GM13977 (cell line): Measurements from ENCODE around the gene FFAR3.

Experiments used
- DNase-seq: peaks from one replicate; pipeline ENCODE4 v3.0.0; 2012; ENCODE audit warnings: low spot score
- in situ Hi-C: fragments of 300-500 bp; cut with MboI; formaldehyde crosslinking; loops from one replicate; pipeline ENCODE4 v1.12.0; 2022; ENCODE audit warnings: low sequenced_read_pairs, low pct_unique_long_range_greater_than_20kb, mixed read lengths, inconsistent platforms; ENCODE audit not compliant: unreplicated experiment
- TF ChIP-seq, protein P1 (sequence below): IDR thresholded peaks from 2 replicates; pipeline ENCODE4 v1.5.1; 2012; ENCODE audit warnings: mild to moderate bottlenecking, control low read depth; ENCODE audit not compliant: insufficient read depth; ENCODE audit errors: extremely low read depth, missing control alignments

FFAR3 gene

DNA sequence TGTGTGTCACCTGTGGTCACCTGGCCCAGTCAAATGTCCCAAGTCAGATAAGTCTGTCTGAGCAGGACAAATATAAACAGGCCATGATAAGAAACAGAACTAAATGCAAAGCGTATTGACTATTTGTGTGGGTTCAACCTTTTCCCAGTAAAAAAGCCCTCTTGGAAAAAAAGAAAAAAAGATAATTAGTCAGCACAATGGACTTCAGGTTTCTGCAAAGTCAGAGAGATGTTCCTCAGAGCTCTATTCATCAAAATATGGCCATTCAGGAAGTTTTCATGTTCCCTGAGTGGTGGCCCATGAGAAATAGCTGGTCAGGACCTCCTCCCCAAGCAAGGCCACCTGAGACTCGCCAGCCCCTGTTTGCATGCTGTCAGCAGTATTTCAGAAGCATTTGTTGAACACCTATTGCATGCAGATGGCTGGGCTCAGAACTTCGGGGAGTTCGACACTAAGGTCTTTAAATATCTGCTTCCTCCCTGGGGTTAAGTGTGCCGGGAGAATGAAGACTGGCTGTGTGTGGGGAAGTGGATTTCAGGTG lies 2.7 kb downstream of the FFAR3 start:
- TF ChIP-seq, protein P1, sequence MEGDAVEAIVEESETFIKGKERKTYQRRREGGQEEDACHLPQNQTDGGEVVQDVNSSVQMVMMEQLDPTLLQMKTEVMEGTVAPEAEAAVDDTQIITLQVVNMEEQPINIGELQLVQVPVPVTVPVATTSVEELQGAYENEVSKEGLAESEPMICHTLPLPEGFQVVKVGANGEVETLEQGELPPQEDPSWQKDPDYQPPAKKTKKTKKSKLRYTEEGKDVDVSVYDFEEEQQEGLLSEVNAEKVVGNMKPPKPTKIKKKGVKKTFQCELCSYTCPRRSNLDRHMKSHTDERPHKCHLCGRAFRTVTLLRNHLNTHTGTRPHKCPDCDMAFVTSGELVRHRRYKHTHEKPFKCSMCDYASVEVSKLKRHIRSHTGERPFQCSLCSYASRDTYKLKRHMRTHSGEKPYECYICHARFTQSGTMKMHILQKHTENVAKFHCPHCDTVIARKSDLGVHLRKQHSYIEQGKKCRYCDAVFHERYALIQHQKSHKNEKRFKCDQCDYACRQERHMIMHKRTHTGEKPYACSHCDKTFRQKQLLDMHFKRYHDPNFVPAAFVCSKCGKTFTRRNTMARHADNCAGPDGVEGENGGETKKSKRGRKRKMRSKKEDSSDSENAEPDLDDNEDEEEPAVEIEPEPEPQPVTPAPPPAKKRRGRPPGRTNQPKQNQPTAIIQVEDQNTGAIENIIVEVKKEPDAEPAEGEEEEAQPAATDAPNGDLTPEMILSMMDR = no peak
- in situ Hi-C loops = no loop called here
- DNase-seq = no peak

DNA sequence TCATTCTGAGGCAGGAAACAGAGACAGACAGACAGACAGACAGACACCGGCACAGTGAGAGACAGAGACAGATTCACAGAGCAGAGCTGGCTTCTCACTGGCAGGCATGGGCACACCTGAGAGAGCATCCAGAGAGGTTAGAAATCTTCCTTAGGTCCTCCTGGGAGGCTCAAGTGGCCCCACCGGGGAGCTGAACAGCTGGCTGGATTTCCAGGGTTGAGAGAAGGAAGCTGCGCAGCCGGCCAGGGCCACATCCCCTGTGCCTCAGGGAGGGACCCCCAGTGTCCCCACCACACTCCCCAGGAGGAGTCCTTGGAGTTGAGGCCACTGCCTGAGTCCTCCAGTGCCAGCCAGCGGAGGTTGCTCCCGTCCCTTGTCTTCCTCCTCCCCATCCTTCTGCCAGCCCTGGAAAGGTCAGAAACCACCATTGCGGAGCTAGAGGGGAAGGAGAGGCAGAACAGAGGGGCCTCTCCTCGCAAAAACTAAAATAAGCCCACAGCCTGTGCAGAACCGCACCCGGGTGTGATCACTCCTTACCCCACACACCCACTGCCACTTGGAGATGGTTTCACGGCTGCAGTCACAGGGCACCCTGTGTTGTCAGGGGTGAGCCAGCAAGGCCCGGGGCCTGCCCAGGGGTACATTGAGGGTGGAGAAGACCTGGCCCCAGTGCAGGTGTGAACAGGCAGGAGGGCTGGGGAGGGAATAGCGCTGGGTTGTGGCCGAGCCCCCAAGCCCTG lies 4.2 kb downstream of the FFAR3 start:
- DNase-seq = no peak
- TF ChIP-seq, protein P1 = no peak
- in situ Hi-C loops = no loop called here

DNA sequence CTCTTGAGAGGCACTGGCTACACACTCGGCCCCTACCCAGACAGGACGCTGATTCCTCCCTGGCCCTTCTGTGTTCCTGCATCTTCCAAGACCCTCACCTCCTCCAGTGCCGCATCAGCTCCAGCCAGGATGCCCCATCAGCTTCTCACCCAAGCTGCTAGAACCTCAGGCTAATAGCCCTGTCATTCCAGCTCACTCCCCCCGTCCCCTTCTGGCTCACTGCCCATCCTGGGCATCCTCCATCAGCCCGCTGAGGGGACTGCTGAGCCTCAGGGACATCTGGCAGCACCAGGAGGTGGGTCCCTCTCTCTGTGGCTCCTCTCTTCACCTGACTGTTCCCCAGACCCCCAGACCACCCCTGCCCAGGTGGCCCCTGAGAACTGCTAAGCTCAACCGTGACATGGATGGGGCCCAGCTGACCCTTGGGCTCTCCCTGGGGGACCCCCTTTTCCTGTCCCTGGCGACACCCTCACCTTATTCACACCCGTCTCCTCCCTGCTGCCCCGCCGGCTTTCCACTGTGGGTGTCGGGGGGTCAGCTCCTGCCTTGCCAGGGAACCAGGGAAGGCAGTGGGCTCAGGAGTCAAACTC lies 4.8 kb downstream of the FFAR3 start:
- DNase-seq = no peak
- TF ChIP-seq, protein P1 = no peak
- in situ Hi-C loops = no loop called here

DNA sequence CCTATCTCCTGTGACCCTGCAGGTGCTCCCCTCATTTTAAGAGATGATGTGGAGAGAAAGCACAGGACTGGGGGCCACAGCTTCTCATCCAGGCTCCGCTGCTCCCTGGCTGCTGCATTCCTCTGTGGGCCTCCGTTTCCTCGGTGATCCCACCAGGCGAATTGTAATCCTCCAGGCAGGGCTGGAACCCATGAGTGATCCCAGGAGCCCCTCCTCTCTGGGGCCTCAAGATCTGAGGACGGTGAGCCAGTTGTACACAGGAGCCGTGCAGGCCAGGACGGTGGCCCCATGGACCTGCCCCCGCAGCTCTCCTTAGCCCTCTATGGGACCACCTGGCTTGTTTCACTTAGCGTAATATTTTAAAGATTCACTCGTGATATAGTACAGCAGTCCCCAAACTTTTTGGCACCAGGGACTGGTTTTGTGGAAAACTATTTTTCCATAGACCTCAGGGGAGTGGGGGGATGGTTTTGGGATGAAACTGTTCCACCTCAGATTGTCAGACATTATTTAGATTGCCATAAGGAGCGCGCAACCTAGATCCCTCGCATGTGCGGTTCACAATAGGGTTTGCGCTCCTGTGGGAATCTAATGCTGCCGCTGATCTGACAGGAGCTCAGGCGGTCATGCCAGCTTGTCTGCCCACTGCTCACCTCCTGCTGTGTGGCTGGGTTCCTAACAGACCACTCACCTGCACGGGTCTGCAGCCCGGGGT lies 5.6 kb downstream of the FFAR3 start:
- TF ChIP-seq, protein P1 = no peak
- no peak for DNase-seq
- in situ Hi-C loops = no loop called here

DNA sequence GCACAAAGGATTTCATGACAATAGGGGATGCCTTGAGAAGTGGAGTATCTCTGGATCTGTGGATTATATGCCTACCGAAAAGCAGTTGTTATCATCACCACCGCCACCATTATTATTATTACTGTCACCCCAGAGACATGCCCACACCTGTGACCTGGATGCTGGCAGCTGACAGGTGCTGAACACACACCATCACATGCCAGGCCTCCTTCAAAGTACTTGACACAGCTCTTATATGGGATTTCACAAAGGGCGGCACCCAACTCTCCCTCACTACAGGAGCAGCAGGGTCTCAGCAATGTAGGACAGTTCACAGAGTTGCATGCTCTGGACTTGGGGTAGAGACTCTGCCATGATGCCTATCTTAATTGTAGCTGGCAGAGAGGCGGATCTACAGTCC lies 7.0 kb downstream of the FFAR3 start:
- in situ Hi-C loops = no loop called here
- no peak for DNase-seq
- TF ChIP-seq, protein P1 = no peak

DNA sequence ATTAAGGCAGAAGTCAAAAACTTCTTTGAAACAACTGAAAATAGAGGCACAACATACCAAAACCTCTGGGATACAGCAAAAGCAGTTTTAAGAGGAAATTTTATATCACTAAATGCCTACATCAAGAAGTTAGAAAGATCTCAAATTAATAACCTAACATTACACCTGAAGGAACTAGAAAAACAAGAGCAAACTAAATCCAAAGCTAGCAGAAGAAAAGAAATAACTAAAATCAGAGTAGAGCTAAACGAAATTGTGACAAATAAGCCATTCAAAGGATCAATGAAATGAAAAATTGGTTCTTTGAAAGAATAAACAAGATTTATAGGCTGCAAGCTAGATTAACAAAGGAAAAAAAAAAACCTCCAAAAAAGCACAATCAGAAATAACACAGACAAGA lies 10.1 kb downstream of the FFAR3 start:
- TF ChIP-seq, protein P1 = no peak
- in situ Hi-C loops = no loop called here
- no peak for DNase-seq
